ENCODE results near the gene DECR2.
"Not testable (repeated sequence)": the region's sequence is repeated elsewhere in the genome, so short reads cannot be mapped to it uniquely, and the experiment has no call there.

The DECR2 gene

DNA sequence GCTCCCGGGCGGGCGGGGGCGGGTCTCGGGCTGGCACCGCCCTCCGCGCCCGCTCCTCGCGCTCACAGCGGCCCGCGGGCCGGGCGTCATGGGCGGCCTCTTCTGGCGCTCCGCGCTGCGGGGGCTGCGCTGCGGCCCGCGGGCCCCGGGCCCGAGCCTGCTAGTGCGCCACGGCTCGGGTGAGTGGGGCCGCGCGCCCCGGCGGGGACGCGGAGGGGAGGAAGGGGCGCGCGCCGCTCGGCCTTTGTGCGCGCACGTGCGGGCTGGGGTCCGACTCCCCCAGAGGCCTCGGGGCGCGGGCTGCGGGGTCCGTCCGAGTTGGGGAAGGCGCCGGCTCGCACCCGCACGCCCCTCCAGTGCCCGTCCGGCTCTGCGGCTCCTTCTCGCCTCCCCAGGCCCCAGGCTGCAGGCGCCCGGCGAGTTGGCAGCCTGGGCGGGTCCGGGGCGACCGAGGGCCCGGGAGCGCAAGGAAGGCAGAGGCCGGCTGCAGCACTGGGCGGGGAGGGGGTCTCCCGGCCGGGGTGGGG is 4.5 kb upstream of the DECR2 start, which contains the start of gene NME4:
NME4 (plus strand) TSS at position 65 of the 527 bp plus-strand sequence; CDS start at position 89, 24 bp downstream.
- DNase-seq (no peak), ATAC-seq (replicated peaks) (peak; percentile 13 to 19)
- peak within 1 kb of the TSS; percentile 95 for H3K27ac Mint-ChIP-seq
- peaks cover 0 to 10% of the 10 kb centered on the region in 2 donors for H3K36me3 Mint-ChIP-seq
- peak within 1 kb of the TSS; percentile 88 to 90 for H3K4me3 Mint-ChIP-seq
- no peaks in the 10 kb centered on the region for H3K9me3 Mint-ChIP-seq
- no peaks in the 10 kb centered on the region for H3K27me3 Mint-ChIP-seq
- peaks cover 24 to 32% of the 10 kb centered on the region in 2 donors for H3K4me1 Mint-ChIP-seq

DNA sequence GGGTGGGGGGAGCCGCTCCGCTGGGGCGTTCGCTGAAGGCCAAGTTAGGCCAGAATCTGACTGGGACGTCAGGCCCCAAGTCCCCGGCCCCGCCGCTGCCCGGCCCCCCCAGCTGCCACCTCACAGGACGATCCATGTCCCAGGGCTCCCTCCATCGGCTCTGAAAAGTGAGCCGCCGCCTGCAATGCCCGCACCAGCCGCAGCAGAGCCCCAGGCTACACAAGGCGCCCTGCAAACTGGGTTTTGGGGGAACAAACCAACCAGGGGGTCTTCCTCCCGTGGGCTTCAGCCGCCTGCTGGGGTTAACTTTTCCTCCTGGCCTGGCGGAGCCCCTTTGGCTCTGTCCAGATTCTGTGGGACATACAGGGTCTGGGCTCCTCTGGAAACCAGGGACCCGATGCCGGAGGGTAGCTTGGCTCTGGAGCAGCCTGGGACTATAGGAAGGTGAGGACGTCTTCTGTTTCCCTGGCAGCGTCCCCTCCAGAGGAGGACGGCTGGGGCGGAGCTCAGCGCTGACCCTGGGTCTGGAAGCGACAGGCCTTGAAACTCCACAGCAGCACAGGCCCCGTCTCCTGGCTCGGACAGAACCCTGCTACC is 3.9 kb upstream of the DECR2 start:
- Mint-ChIP-seq H3K4me3 (peak overlapping the region; percentile 78 to 79), H3K4me1 (peaks cover 24 to 31% of the 10 kb centered on the region in 2 donors), H3K36me3 (peaks cover 0 to 10% of the 10 kb centered on the region in 2 donors), H3K27me3 (no peaks in the 10 kb centered on the region), H3K27ac (peak overlapping the region; percentile 88), H3K9me3 (no peaks in the 10 kb centered on the region)
- peak; percentile 14 to 20 for ATAC-seq (replicated peaks)
- no peak for DNase-seq

DNA sequence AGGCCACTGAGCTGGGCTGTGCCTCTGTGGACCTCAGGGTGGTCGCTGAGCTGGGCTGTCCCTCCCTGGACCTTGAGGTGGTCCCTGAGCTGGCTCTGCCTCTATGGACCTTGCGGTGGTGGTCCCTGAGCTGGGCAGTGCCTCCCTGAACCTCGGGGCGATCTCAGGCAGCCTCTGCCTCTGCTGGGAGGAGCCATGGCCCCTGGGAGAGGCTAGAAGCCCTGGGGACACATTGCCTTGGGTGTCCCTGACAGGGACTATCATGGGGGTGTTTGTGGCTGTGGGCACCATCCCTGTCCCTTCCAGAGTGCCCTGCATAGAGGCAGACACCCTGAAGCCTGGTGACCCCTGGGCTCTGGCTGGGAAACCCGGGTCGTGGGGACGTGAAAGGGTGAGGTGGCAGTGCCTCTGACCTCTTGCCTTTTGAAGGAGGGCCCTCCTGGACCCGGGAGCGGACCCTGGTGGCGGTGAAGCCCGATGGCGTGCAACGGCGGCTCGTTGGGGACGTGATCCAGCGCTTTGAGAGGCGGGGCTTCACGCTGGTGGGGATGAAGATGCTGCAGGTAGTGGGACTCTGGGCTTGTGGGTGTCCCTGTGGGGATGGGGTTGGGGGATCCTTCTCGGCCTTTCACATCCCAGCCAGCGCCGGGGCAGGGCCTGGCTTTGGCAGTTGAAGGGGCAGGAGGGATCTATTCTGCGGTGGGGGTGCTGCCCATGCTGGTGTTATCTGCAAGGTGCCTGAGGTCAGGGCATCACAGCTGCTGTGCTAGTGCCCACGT is 2.9 kb upstream of the DECR2 start:
- Mint-ChIP-seq H3K9me3 (no peaks in the 10 kb centered on the region), H3K4me3 (peak overlapping the region; percentile 17 to 79), H3K27ac (peak overlapping the region; percentile 88), H3K36me3 (peaks cover 0 to 10% of the 10 kb centered on the region in 2 donors), H3K4me1 (peaks cover 24 to 31% of the 10 kb centered on the region in 2 donors), H3K27me3 (no peaks in the 10 kb centered on the region)
- no peak for DNase-seq
- no peak for ATAC-seq (replicated peaks)

DNA sequence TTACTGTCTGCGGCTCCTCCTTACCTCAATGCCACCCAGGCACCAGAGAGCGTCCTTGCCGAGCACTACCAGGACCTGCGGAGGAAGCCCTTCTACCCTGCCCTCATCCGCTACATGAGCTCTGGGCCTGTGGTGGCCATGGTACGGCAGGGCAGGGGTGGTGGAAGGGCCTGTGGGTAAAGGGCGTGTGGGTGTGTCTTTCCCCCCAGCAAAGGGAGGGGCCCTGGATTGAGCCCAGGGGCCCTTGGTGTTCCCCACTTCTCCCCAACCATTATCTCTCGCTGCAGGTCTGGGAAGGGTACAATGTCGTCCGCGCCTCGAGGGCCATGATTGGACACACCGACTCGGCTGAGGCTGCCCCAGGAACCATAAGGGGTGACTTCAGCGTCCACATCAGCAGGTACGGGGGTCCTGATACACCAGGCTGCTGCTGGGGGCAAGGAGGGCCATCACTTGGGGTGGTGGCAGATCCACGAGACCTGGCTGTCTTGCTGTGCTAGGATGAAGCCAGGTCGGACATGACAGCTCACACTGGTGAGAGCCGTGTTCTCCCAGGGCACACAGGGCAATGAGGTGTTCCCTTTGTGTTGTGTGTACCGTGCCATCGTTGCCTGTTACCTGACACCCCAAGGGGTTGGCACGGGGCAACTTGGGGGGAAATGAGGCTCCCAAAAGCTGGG is 2.2 kb upstream of the DECR2 start:
- H3K9me3 Mint-ChIP-seq = no peaks in the 10 kb centered on the region
- ATAC-seq (replicated peaks) (no peak), DNase-seq (no peak)
- H3K4me3 Mint-ChIP-seq = peak overlapping the region; percentile 87 to 91
- H3K36me3 Mint-ChIP-seq = peaks cover 0 to 10% of the 10 kb centered on the region in 2 donors
- H3K27me3 Mint-ChIP-seq = no peaks in the 10 kb centered on the region
- H3K27ac Mint-ChIP-seq = peak overlapping the region; percentile 51
- peaks cover 24 to 31% of the 10 kb centered on the region in 2 donors for H3K4me1 Mint-ChIP-seq

DNA sequence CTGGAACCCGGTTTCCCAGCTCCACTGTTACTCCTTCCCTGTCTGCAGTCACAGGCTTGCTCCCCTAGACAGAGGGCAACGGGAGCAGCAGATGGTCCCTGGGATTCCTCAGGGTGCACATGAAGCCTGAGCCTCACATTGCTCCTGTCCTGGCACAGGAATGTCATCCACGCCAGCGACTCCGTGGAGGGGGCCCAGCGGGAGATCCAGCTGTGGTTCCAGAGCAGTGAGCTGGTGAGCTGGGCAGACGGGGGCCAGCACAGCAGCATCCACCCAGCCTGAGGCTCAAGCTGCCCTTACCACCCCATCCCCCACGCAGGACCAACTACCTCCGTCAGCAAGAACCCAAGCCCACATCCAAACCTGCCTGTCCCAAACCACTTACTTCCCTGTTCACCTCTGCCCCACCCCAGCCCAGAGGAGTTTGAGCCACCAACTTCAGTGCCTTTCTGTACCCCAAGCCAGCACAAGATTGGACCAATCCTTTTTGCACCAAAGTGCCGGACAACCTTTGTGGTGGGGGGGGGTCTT is 1.6 kb upstream of the DECR2 start:
- no peaks in the 10 kb centered on the region for H3K27me3 Mint-ChIP-seq
- peaks cover 2 to 10% of the 10 kb centered on the region in 2 donors for H3K36me3 Mint-ChIP-seq
- H3K27ac Mint-ChIP-seq = peak overlapping the region; percentile 99
- ATAC-seq (replicated peaks) = peak in 1 of 2 donors; percentile 1
- peaks cover 24 to 31% of the 10 kb centered on the region in 2 donors for H3K4me1 Mint-ChIP-seq
- no peaks in the 10 kb centered on the region for H3K9me3 Mint-ChIP-seq
- H3K4me3 Mint-ChIP-seq = peak overlapping the region; percentile 87 to 91
- DNase-seq = no peak

DNA sequence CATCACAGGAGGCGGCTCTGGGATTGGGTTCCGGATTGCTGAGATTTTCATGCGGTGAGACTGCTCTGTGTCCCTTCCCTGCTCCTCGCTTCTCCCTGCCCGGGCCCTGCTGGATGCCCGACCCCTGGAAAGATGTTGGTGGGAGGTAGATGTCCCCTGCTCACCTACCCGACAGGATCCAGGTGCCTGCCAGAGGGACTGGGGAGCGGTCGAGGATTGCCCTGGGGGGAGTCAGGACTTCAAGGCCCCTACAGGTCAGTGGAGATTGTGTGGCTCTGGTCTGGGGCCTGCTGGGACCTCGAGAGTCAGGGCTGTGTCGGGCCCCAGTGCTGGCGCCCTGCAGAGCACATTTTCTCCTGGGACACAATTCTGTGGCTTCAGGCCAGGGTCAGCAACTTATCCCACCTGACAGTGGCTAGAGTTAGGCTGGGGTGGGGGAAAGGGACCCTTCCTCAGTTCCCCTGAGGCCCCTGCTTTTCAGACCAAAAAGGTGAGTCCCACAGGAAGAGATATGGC is 3.3 kb downstream of the DECR2 start:
- H3K4me1 Mint-ChIP-seq = peaks cover 8% of the 10 kb centered on the region in 2 donors
- no peak for DNase-seq
- H3K9me3 Mint-ChIP-seq = no peaks in the 10 kb centered on the region
- no peak for ATAC-seq (replicated peaks)
- H3K4me3 Mint-ChIP-seq = no peak overlapping the region
- H3K36me3 Mint-ChIP-seq = peaks cover 8 to 17% of the 10 kb centered on the region in 2 donors
- no peak overlapping the region for H3K27ac Mint-ChIP-seq
- H3K27me3 Mint-ChIP-seq = no peaks in the 10 kb centered on the region

DNA sequence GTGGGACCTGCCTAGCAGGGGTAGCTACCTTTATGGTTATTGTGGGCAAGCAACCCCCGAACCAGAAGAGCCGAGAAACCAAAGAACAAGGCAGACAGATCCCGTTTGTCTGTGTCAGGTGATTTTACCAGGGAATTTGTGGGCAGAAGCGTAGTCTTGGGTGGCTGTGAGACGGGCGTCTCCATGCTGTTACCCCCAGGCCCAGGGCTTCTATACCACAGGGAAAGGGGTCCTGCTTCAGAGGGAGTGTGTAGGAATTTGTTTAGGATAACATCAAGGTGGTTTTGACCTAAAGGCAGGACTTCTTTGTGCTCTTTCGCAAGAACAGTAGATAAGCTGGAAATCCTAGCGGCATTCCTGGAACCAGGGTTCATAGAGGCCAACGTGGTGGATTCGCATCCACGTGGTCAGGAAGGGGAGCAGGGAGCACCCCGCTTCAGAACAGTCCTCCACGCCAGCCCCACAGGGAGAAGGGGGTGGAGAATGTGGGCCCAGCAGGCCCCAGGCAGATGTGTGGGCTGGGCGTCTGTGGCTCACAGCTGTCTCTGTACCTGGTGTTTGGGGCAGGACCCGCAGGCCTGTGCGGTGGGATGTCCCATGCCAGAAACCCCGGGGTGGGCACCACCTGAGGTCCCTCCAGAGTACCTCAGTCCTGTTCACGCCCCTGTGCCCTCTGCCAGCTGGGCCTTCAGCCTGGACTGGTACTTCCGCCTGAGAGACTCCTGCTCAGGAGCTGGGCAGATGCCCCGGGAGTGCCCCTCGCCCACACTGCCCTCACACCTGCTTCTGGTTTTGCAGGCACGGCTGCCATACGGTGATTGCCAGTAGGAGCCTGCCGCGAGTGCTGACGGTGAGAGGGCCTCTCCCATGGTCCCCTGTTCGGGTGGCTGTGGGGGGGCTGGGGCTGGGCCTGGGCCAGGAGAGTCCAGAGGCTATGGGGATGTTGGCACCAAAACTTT is 4.1 kb downstream of the DECR2 start:
- no peak overlapping the region for H3K4me3 Mint-ChIP-seq
- no peak for DNase-seq
- H3K27me3 Mint-ChIP-seq = no peaks in the 10 kb centered on the region
- no peak for ATAC-seq (replicated peaks)
- H3K36me3 Mint-ChIP-seq = peaks cover 11 to 16% of the 10 kb centered on the region in 2 donors
- peaks cover under 1 to 2% of the 10 kb centered on the region in 2 donors for H3K4me1 Mint-ChIP-seq
- no peak overlapping the region for H3K27ac Mint-ChIP-seq
- no peaks in the 10 kb centered on the region for H3K9me3 Mint-ChIP-seq

DNA sequence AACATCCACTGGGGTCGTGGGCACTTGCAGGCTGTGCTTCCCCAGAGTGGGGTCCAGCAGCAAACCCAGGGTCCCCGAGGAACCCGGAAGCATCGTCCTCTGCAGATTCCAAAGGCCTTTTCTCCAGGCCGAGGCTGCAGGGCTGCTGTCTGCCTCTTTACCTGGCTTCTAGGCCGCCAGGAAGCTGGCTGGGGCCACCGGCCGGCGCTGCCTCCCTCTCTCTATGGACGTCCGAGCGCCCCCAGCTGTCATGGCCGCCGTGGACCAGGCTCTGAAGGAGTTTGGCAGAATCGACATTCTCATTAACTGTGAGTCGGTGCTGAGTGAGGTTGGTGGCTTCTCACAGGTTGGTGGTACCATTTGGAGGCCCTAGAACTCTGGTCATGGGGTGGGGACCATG is 5.6 kb downstream of the DECR2 start:
- Mint-ChIP-seq H3K4me1 (peaks cover 0 to 2% of the 10 kb centered on the region in 2 donors), H3K27me3 (no peaks in the 10 kb centered on the region), H3K27ac (no peak overlapping the region), H3K9me3 (no peaks in the 10 kb centered on the region), H3K36me3 (peaks cover 13 to 18% of the 10 kb centered on the region in 2 donors), H3K4me3 (no peak overlapping the region)
- DNase-seq (no peak), ATAC-seq (replicated peaks) (no peak)

DNA sequence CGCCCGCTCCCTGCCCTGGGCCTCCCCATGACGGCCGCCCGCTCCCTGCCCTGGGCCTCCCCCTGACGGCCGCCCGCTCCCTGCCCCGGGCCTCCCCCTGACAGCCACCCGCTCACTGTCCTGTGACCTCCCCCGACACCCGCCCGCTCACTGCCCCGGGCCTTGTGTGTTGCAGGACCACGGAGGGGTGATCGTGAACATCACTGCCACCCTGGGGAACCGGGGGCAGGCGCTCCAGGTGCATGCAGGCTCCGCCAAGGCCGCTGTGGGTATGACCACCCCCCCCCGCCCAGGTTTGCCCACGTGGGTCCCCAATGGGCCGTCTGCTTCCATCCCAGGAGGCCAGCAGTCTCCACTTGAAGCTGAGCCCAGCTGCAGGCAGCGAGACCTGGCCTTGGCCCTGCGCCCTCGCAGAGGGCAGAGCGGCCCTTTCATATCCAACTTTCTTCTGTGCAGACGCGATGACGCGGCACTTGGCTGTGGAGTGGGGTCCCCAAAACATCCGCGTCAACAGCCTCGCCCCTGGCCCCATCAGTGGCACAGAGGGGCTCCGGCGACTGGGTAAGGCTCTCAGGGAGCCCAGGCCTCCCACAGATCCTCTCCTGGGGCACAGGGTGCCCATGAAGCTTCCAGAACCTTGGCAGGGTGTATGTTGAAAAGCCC is 9.0 kb downstream of the DECR2 start:
- DNase-seq = no peak
- no peak overlapping the region for H3K4me3 Mint-ChIP-seq
- ATAC-seq (replicated peaks) = no peak
- no peaks in the 10 kb centered on the region for H3K9me3 Mint-ChIP-seq
- peaks cover 12 to 18% of the 10 kb centered on the region in 2 donors for H3K36me3 Mint-ChIP-seq
- H3K27ac Mint-ChIP-seq = no peak overlapping the region
- peaks cover 0 to 2% of the 10 kb centered on the region in 2 donors for H3K4me1 Mint-ChIP-seq
- no peaks in the 10 kb centered on the region for H3K27me3 Mint-ChIP-seq

DNA sequence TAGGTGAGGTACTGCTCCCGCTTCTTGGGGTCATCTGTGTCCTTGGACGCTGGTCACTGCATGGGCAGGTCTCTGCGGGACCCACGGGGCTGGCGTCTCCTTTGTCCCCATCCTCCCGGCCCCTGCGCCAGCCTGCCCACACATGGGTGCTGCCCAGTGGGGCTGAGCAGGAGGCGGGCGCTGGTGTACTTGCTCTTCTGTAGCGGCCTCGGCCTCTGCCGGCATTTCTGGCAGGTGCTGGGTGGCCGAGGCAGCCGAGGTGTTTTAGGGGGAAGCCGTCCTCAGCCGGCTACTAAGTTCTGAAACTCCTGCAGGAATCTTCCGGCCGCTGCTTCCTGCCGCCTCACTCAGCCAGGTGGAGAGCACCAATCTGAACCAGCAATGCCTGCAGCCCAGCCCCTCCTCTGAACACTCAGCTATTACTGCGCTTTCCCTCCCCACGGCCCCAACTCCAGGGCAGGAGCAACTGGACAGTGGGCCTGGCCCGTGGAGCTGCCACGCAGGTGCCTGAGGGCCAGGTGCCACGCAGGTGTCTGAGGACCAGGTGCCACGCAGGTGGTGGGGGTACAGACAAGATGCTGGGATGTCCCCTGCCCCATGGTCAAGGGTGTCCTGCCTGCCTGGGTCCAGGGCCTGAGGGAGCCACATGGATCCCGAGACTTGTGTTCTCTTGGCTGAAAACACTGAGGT is 10.0 kb downstream of the DECR2 start:
- DNase-seq (no peak), ATAC-seq (replicated peaks) (no peak)
- H3K36me3 Mint-ChIP-seq = peaks cover 12 to 18% of the 10 kb centered on the region in 2 donors
- no peaks in the 10 kb centered on the region for H3K9me3 Mint-ChIP-seq
- no peak overlapping the region for H3K27ac Mint-ChIP-seq
- H3K4me3 Mint-ChIP-seq = no peak overlapping the region
- no peaks in the 10 kb centered on the region for H3K27me3 Mint-ChIP-seq
- peaks cover 0 to 2% of the 10 kb centered on the region in 2 donors for H3K4me1 Mint-ChIP-seq

DNA sequence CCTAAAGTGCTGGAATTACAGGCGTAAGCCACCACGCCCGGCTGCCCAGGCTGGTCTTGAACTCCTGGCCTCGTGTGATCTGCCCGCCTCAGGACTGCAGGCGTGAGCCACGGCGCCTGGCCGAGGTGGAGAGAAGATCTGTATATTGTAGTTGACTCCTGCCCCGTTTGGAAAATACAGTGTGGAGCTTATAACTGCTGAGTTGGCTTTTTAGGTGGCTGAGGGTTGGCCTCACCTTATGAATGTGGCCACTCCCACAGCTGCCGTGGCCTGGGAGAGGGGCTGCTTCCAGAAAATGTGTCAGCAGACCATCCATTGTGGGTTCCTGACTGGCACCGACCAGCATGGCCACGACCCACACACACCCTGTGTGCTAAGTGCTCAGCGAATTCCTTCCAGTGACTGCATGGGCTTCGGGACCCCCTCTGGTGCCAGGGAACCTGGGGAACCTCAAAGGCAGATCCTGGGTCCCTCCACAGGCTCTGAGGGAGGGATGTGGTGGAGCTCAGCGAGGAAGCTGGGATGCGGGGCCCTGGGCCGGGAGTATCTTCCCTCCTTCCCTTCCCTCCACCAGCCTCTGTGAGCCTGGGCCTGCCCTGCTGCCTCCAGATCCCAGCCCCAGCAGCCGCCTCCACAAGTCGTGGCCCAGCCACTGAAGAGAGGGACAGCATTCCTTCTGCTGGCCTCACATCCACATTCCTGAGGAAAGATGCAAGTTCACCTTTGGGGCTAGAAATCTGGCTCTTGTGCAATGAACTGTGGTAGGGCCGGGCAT is 12.9 kb downstream of the DECR2 start:
- Mint-ChIP-seq H3K4me1 (no peaks in the 10 kb centered on the region), H3K4me3 (no peak overlapping the region), H3K27me3 (no peaks in the 10 kb centered on the region), H3K36me3 (peaks cover 6 to 12% of the 10 kb centered on the region in 2 donors), H3K9me3 (no peaks in the 10 kb centered on the region), H3K27ac (no peak overlapping the region)
- ATAC-seq (replicated peaks) (no peak), DNase-seq (no peak)

DNA sequence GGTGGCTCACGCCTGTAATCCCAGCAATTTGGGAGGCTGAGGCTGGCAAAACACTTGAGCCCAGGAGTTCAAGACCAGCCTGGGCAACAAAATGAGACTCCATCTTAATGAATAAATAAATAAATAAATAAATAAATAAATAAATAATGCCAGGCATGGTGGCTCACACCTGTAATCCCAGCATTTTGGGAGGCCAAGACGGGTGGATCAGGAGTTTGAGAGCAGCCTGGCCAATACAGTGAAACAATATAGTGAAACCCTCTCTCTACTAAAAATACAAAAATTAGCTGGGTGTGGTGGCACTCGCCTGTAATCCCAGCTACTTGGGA is 13.4 kb downstream of the DECR2 start:
- not testable (repeated sequence) for H3K4me3 Mint-ChIP-seq; ATAC-seq (replicated peaks); H3K9me3 Mint-ChIP-seq; H3K27me3 Mint-ChIP-seq; H3K36me3 Mint-ChIP-seq; DNase-seq; H3K27ac Mint-ChIP-seq; H3K4me1 Mint-ChIP-seq
